EH (cell line): ENCODE results near the gene TMEM81.
A peak's percentile ranks its signal among the peaks of the same experiment; 100 is the strongest.

Experiments
- DNase-seq: peaks from one replicate; pipeline ENCODE4 v3.0.0-alpha.2; 2015; ENCODE audit warnings: low read depth

Gene TMEM81

GRCh38 chr1:205084360-205084759 is at the start of gene TMEM81:
TMEM81 (minus strand) TSS chr1:205084460; CDS start chr1:205084320, 140 bp downstream.
- DNase-seq = no peak

GRCh38 chr1:205133287-205133686 is 49.0 kb upstream of the TMEM81 start:
- no peak for DNase-seq

- no peak for DNase-seq
These were observed 45.3 kb upstream of the TMEM81 start for GRCh38 chr1:205129447-205130029.

DNA sequence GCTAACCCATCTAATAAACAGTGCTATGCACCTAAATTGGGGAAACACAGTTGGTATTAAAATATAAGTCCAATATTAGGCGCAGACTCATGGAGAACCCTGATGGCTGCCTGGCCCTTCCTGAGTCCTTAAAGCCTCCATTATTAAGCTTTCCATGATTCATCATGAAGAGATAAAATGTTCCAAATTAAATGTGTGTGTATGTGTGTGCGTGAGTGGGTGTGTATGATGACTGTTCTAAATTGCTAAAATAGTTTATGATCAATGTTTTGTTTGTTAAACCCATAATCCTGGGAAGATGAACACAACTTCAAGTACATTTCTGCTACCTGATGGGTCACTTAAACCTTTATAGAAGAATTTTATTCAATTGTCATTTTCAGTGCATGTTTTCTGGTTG is 43.8 kb upstream of the TMEM81 start:
- DNase-seq = no peak

DNA sequence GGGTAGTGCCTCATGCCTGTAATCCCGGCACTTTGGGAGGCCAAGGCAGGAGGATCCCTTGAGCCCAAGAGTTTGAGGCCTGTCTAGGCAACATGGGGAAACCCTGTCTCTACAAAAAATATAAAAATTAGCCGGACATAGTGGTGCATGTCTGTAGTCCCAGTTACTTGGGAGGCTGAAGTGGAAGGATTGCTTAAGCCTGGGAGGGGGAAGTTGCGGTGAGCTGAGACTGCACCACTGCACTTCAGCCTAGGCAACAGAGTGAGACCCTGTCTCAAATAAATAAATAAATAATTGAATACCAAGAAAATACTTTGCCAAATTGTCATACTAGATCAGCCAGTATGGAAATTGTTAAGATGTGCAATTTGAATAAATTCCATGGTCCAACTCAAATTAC is 43.4 kb upstream of the TMEM81 start:
- DNase-seq = no peak

DNA sequence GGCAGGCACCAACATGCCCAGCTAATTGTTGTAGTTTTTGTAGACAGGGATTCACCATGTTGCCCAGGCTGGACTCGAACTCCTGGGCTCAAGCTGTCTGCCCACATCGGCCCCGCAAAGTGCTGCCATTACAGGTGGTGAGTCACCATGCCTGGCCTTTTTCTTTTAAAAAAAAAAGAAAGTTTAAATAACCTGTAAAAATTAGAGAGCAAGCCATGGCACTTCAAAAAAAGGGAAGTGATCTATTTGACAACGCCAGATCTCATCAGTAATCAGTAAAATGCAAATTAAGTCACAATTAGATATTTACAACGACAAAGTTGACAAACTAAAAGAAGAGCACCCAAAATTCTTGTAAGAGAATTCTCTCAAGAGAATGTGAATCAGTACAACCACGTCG is 40.5 kb upstream of the TMEM81 start:
- no peak for DNase-seq

- DNase-seq = no peak
These were observed 38.2 kb upstream of the TMEM81 start for GRCh38 chr1:205122489-205122882.

GRCh38 chr1:205121660-205122488 is 37.6 kb upstream of the TMEM81 start, which contains the start of gene RBBP5:
RBBP5 (minus strand) TSS chr1:205121978; CDS start chr1:205121873, 105 bp downstream.
- DNase-seq = peak; percentile 96

- no peak for DNase-seq
These were observed 34.5 kb upstream of the TMEM81 start for GRCh38 chr1:205118752-205119151.

- DNase-seq = no peak
These were observed 27.1 kb upstream of the TMEM81 start for GRCh38 chr1:205111354-205111753.

- DNase-seq = no peak
These were observed 25.5 kb upstream of the TMEM81 start for GRCh38 chr1:205109711-205110110.

- no peak for DNase-seq
These were observed 25.0 kb upstream of the TMEM81 start for GRCh38 chr1:205109269-205109668.

GRCh38 chr1:205108464-205108863 is 24.2 kb upstream of the TMEM81 start:
- no peak for DNase-seq

GRCh38 chr1:205107327-205107726 is 23.1 kb upstream of the TMEM81 start:
- no peak for DNase-seq

GRCh38 chr1:205102404-205102803 is 18.1 kb upstream of the TMEM81 start:
- no peak for DNase-seq

- no peak for DNase-seq
These were observed 14.0 kb upstream of the TMEM81 start for GRCh38 chr1:205098242-205098641.

DNA sequence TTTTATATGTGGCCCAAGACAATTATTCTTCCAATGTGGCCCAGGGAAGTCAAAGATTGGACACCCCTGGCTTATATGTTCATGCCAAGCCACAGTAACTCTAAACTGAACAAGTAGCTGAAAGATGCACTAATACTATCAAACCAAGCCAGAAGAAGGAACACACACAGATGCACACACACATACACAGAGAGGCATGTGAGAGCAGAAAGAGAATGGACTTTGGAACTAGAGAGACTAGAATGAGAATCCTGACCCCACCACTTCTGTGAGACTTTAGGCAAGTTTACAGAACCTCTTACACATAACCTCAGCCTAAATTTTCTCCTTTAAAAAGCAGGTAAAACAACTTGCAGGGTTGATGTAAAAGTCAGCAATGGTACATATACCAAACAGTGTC is 11.2 kb upstream of the TMEM81 start:
- no peak for DNase-seq

DNA sequence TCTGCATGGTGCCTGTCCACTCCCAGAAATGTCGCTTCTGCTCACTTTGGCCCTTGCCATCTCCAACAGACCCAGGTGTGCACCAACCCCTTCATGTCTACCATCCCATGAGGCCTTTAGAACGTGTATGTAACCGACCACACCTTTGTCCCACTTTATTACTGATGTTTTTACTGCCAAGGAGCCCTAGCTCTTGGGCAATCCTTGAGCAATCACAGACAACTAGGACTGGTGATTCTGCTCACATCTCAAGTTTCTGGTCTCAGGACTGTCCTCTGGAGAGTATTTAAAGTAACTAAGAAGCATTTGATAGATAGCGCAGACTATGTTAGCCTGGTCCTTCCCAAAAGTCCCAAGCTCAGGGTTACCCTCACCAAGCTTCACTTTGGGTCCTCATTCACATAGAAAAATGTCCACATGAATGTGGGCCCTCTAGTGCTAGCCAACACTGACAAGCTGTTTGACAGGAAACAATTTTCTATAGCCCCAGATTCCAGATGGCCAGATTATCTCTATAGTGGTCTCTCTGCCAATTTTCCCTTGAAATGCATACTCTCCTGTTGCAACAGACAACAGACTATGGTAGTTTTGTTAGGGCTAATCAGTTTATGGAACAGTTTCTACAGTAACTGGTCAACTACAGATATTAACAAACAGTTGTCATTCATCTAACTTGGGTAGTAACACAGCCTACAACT is 6.9 kb upstream of the TMEM81 start:
- no peak for DNase-seq

GRCh38 chr1:205088341-205088740 is 4.1 kb upstream of the TMEM81 start:
- DNase-seq = peak; percentile 70

DNA sequence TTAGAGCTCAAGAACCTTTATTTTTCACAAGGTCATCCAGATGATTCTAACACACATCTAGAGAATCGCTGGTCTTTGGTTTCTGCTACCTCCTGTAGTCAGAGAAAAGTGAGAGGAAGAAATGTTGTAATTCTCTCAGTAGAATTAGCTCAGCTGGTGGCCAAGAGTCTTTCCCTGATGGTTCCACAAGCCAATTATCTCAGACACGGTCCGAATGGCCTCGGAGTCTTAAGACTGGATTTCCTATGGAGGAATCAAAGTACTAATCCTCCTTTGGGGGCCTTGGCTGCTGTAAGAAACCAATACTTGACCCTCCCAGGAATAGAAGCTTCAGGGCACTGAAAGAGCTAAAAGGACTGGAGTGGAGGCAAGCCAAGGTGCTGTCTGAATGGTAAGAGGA is 1.8 kb downstream of the TMEM81 start:
- no peak for DNase-seq

GRCh38 chr1:205077934-205078311 is 6.3 kb downstream of the TMEM81 start:
- DNase-seq = no peak

- DNase-seq = peak; percentile 32
These were observed 6.9 kb downstream of the TMEM81 start for GRCh38 chr1:205077158-205077933.
